Neutrophil (primary cell): ENCODE data around the gene ZNF883.

Experiments used
- H3K27ac ChIP-seq: fragments of 200-600 bp; sonication (generic); 2 replicates; pipeline ENCODE4 v1.5.1; 2016; ENCODE audit warnings: mild to moderate bottlenecking, moderate library complexity
- H3K27me3 ChIP-seq: fragments of 200-600 bp; sonication (generic); 2 replicates; pipeline ENCODE4 v1.6.0; 2016; ENCODE audit warnings: mild to moderate bottlenecking
- H3K36me3 ChIP-seq: fragments of 200-600 bp; sonication (generic); 2 replicates; pipeline ENCODE4 v1.5.1; 2017
- H3K4me1 ChIP-seq, 2 experiments: fragments of 200-600 bp in 1 of 2; sonication (generic) in 1 of 2; 1 replicate in 1 of 2; 2 replicates in 1 of 2; pipeline versions ENCODE4 v1.5.1 to v1.6.1; 2013 to 2016; ENCODE audit warnings: low read depth in 1 of 2, low read length in 1 of 2, mild to moderate bottlenecking in 1 of 2, moderate library complexity in 1 of 2; ENCODE audit not compliant: control insufficient read depth in 1 of 2, insufficient read depth in 1 of 2
- H3K4me3 ChIP-seq, 2 experiments: fragments of 200-600 bp in 1 of 2; sonication (generic) in 1 of 2; 1 replicate in 1 of 2; 2 replicates in 1 of 2; pipeline ENCODE4 v1.5.1; 2013 to 2016; ENCODE audit warnings: low read depth in 1 of 2, low read length in 1 of 2, mild to moderate bottlenecking in 1 of 2, moderate library complexity in 1 of 2
- H3K9me3 ChIP-seq: fragments of 200-600 bp; sonication (generic); 2 replicates; pipeline ENCODE4 v1.5.1; 2016
- CTCF ChIP-seq: fragments of 200-600 bp; sonication (generic); IDR thresholded peaks from 2 replicates; pipeline ENCODE4 v1.5.1; 2016; ENCODE audit warnings: antibody characterized with exemption

The ZNF883 gene

GRCh38 chr9:112917987-112918362, 94.0 kb downstream of the ZNF883 start:
- no peak overlapping the region for H3K27ac ChIP-seq
- no peak overlapping the region for H3K4me3 ChIP-seq
- H3K27me3 ChIP-seq: peaks cover 16% of the 10 kb centered on the region
- no peaks in the 10 kb centered on the region for H3K9me3 ChIP-seq
- no peaks in the 10 kb centered on the region for H3K4me1 ChIP-seq
- TF ChIP-seq CTCF: no peak
- H3K36me3 ChIP-seq: no peaks in the 10 kb centered on the region

GRCh38 chr9:112917047-112917986, 94.7 kb downstream of the ZNF883 start:
- H3K36me3 ChIP-seq: no peaks in the 10 kb centered on the region
- H3K27ac ChIP-seq: no peak overlapping the region
- no peaks in the 10 kb centered on the region for H3K4me1 ChIP-seq
- no peak overlapping the region for H3K4me3 ChIP-seq
- peaks cover 16% of the 10 kb centered on the region for H3K27me3 ChIP-seq
- H3K9me3 ChIP-seq: no peaks in the 10 kb centered on the region
- TF ChIP-seq CTCF: no peak

GRCh38 chr9:112914524-112914923, 97.5 kb downstream of the ZNF883 start:
- Histone ChIP-seq H3K36me3 (no peaks in the 10 kb centered on the region), H3K4me1 (no peaks in the 10 kb centered on the region), H3K9me3 (no peaks in the 10 kb centered on the region), H3K4me3 (no peak overlapping the region), H3K27ac (no peak overlapping the region), H3K27me3 (peaks cover 23% of the 10 kb centered on the region)
- TF ChIP-seq CTCF: no peak

GRCh38 chr9:112913326-112913725, 98.7 kb downstream of the ZNF883 start:
- no peaks in the 10 kb centered on the region for H3K36me3 ChIP-seq
- no peak overlapping the region for H3K27ac ChIP-seq
- no peaks in the 10 kb centered on the region for H3K4me1 ChIP-seq
- H3K27me3 ChIP-seq: peaks cover 28% of the 10 kb centered on the region
- no peak overlapping the region for H3K4me3 ChIP-seq
- no peaks in the 10 kb centered on the region for H3K9me3 ChIP-seq
- no peak for TF ChIP-seq CTCF

- peaks cover 33% of the 10 kb centered on the region for H3K27me3 ChIP-seq
- H3K4me3 ChIP-seq: no peak overlapping the region
- H3K36me3 ChIP-seq: no peaks in the 10 kb centered on the region
- H3K4me1 ChIP-seq: no peaks in the 10 kb centered on the region
- no peak for TF ChIP-seq CTCF
- no peak overlapping the region for H3K27ac ChIP-seq
- H3K9me3 ChIP-seq: no peaks in the 10 kb centered on the region
Measured at GRCh38 chr9:112912636-112913035, 99.4 kb downstream of the ZNF883 start.
